ENCODE data around the gene SEC22A.

The SEC22A gene

DNA sequence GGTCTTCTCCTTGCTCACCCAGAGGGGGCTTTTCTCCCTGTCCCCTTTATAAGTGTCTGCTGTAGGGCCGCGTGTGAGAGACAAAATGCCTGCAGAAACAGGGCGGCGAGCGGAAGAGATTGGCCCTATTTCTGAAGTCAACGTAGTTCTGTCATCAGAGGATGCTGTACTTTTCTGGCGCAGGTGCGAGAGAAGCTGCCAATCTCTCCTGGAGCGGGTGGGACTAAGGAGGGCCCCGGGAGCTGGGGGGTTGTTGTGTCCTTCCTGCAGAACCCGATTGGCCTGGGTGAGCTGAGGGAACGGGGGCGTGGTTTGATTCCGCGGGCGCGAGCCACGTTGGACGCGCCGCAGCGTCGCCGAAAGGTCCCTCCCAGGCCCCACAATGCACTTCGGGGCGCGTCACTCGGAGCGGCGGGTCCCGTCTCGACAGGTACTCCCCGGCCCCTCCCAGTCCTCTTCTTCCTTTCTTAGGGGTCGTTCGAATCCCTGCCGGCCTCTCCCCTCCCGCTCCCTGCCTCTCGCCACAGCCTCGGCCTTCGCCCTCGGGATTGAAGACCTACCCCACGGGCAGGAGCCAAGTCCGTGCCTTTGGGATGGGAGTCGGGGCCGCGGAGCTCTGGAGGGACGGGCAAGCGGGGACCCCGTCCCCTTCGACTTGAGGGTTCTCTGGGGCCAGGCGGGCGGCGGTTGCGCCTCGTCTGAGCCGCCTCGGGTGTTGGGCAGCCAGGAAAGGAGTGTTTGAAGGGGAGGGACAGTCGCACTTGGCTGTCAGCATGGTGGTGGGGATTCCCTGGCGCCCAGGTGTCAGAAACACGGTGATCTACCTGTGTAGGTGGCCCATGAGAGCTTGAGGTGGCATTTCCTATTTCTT lies at the start of gene SEC22A:
Gene SEC22A (plus strand): TSS at position 387 of the 871 bp plus-strand sequence. CDS start 7,275 bp downstream, outside the sequence.
- DNase-seq = peak; percentile 95

GRCh38 chr3:123152687-123153086 lies 49.1 kb upstream of the SEC22A start:
- DNase-seq = no peak

- DNase-seq = no peak
These were observed 48.4 kb upstream of the SEC22A start for GRCh38 chr3:123153125-123154019.

GRCh38 chr3:123154020-123154985 lies 47.4 kb upstream of the SEC22A start:
- DNase-seq = no peak

DNA sequence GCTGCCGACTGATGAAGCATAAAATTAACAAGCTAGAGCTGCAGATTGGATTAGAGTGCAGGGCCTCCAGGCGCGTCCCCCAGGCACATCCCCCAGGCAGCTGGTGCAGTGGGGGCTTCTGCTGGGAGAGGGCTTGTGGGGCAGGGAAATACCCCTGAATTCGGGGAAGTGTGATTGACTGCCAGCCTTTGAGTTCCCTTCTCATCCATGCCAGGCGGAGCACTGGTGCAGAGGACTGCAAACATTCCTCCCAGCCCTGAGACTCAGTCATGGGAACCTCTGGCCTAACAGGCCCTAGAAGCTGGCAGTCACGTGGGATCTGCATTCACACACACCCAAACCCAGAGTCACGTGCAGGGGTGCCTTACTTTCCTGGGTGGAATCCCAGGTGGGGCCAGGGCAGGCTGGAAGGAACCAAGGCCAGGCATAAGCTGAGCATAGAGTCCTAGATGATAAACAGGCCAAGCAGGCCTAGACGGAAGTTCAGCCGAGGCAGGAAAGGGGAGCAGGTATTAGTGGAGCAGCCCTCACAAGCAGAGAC lies 46.2 kb upstream of the SEC22A start:
- no peak for DNase-seq

GRCh38 chr3:123156276-123156995 lies 45.3 kb upstream of the SEC22A start:
- DNase-seq = no peak

- DNase-seq = no peak
These were observed 44.5 kb upstream of the SEC22A start for GRCh38 chr3:123157209-123157597.

DNA sequence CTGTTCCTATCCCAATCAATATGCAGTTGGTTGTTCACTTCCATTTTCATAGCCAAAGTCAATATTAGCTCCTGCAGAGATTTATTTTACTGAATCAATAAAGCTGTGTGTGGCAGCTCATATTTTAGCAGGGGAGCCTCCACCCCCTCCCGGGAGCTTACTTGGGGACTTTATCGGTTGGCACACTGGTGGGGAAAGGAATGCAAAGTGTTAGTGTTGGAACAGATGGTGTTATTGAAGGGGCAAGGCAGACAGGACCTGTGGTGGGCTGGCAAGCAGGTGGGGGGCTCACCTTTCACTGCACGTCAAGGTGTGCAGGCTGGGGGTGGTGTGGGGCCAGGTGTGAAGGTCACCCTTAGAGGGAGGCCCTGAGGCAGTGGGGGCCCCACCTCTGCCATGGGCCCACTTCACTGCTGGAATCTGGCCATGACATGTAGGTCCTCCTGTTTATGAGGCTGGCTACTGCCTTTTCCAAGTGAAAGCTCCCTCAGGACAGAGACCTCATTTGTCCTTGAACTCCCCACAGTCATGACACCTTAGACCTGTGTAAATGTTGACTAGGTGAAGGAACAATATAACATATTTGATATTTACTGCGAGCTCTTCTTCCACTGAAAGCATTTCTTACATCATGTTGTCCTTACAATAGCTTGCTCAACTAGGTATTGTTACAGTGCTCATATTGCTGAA lies 44.0 kb upstream of the SEC22A start:
- no peak for DNase-seq

DNA sequence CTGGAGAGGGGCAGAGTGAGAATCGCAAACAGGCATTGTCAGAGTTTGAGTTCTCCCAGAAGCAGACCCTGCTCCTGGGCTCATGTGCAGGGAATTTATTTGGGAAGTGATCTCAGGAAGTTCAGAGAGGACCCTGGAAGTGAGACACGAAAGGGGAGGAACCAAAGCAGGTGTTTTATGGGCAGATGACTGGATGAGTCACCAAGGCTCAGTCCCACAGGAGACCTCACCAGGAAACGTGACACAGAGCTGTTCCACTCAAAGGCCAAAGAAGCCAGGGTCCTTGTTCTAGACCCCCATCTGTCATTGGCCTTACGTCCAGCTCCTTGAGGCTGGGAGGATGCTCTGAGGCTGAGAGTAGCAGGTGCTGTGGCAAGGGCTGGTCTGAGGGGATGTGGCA lies 43.4 kb upstream of the SEC22A start:
- DNase-seq = no peak

GRCh38 chr3:123158899-123159390 lies 42.8 kb upstream of the SEC22A start:
- no peak for DNase-seq

- no peak for DNase-seq
These were observed 41.7 kb upstream of the SEC22A start for GRCh38 chr3:123159926-123160635.

GRCh38 chr3:123161167-123161566 lies 40.6 kb upstream of the SEC22A start:
- DNase-seq = no peak

DNA sequence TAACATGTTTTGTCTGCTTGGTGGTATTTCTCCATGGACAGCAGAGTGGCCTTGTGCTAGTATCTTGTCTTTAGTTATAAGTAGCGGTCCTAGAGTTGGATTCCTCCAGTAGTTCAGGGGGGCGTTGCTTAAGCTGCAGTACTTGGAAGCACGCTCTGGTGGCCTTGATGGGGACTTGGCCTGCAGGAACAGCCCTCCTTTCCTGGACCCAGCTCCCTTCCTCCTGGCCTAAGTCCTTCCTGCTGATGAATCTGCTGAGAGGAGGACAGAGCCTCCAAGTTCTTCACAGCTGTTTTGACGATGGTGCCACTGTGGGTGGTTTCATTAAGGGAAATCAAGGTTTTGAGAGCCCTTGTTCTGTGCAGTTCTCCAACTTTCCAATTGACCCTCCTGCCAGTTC lies 38.6 kb upstream of the SEC22A start:
- no peak for DNase-seq

- no peak for DNase-seq
These were observed 36.6 kb upstream of the SEC22A start for GRCh38 chr3:123165163-123165562.

- no peak for DNase-seq
These were observed 34.1 kb upstream of the SEC22A start for GRCh38 chr3:123167686-123168085.

GRCh38 chr3:123168122-123168521 lies 33.6 kb upstream of the SEC22A start:
- no peak for DNase-seq

DNA sequence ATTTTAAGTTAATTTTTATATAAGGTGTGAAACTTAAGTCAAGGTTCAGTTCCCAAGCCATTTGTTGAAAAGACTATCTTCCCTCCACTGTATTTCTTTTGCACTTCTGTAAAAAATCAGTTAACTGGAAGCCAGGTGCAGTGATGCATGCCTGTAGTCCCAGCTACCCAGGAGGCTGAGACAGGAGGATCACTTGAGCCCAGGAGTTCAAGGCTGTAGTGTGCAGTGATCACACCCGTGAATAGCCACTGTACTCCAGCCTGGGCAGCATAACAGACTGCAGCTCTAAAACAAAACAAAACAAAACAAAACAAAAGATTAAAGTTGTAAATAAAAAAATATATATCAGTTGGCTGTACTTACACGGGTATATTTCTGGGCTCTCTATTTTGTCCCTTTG lies 33.1 kb upstream of the SEC22A start:
- DNase-seq = no peak

- no peak for DNase-seq
These were observed 32.2 kb upstream of the SEC22A start for GRCh38 chr3:123169492-123169929.

GRCh38 chr3:123169930-123170329 lies 31.8 kb upstream of the SEC22A start:
- DNase-seq = no peak

- DNase-seq = no peak
These were observed 21.0 kb upstream of the SEC22A start for GRCh38 chr3:123180791-123181190.

All from NCI-H1048 (cell line).